CD4-positive, alpha-beta T cell treated with Interleukin-15 for 4 hours (primary cell): ENCODE measurements around the gene TMPRSS2.
"Not testable (repeated sequence)": the region's sequence is repeated elsewhere in the genome, so short reads cannot be mapped to it uniquely, and the experiment has no call there.

Experiments
- DNase-seq: peaks from one replicate; pipeline ENCODE4 v3.0.0-alpha.2; 2020; ENCODE audit warnings: low spot score

Gene TMPRSS2

DNA sequence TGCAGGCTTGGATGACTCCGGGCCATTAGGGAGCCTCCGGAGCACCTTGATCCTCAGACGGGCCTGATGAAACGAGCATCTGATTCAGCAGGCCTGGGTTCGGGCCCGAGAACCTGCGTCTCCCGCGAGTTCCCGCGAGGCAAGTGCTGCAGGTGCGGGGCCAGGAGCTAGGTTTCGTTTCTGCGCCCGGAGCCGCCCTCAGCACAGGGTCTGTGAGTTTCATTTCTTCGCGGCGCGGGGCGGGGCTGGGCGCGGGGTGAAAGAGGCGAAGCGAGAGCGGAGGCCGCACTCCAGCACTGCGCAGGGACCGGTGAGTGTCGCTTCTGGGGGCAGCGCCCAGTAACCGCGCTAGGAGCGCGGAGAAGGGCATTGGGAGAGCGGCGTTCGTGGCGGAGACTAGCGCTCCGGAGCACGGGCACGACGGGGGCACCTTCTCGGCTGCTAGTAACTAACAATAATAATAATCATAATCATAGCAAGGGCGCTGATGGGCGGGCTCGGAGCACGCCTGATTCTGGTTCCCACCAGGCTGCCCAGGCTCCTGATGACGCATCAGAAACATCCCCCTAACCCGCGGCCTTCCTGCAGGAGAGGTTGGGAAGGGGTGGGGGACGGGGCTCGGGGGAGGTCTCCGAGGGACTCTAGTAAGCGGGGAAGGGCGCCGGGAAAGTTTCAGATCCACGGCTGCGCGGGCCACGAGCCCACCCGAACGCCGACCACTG, 81.8 kb downstream of the TMPRSS2 start, which contains the start of gene MX1:
Gene MX1 (plus strand): TSS at position 286 of the 722 bp plus-strand sequence. CDS start 5,832 bp downstream, outside the sequence.
- peak; percentile 89 for DNase-seq

GRCh38 chr21:41425588-41425953, 82.4 kb downstream of the TMPRSS2 start:
- no peak for DNase-seq

- DNase-seq = not testable (repeated sequence)
Observed at GRCh38 chr21:41423305-41423636, 84.7 kb downstream of the TMPRSS2 start.

DNA sequence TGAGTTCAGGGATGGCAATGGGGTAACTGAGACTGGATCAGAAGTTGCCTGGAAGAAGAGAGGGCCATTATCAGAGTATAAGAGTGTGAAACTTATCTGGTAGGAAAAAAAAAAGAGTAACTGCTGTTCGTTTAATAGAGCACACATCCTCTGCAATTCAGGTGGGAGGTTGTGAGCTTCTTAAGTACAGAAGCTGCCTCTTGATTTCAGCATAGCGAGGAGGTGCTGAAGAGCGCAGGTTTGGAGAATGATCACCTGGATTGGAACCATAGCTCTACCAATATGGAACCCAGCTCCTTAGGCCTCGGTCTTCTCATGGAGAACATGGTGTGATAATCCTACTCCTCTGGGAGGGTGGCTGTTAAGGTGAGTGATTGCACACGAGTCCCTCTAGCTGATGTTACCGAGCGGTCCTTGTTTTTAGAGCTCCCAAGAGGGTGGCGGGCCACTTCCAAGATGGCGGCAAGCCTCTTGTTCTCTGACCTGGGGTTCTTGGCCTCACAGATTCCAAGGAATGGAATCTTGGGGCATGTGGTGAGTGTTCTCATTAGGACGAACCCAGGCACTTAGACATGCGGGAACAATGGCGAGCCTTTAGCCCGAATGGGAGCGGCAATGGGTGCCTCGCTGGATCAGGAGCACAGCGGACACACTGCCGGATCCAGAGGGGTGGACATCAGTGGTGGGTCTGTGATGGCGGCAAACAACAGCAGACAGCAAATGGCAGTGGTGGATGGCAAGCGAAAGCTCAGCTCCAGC, 85.2 kb downstream of the TMPRSS2 start:
- no peak for DNase-seq

GRCh38 chr21:41420998-41421397, 87.0 kb downstream of the TMPRSS2 start:
- not testable (repeated sequence) for DNase-seq

DNA sequence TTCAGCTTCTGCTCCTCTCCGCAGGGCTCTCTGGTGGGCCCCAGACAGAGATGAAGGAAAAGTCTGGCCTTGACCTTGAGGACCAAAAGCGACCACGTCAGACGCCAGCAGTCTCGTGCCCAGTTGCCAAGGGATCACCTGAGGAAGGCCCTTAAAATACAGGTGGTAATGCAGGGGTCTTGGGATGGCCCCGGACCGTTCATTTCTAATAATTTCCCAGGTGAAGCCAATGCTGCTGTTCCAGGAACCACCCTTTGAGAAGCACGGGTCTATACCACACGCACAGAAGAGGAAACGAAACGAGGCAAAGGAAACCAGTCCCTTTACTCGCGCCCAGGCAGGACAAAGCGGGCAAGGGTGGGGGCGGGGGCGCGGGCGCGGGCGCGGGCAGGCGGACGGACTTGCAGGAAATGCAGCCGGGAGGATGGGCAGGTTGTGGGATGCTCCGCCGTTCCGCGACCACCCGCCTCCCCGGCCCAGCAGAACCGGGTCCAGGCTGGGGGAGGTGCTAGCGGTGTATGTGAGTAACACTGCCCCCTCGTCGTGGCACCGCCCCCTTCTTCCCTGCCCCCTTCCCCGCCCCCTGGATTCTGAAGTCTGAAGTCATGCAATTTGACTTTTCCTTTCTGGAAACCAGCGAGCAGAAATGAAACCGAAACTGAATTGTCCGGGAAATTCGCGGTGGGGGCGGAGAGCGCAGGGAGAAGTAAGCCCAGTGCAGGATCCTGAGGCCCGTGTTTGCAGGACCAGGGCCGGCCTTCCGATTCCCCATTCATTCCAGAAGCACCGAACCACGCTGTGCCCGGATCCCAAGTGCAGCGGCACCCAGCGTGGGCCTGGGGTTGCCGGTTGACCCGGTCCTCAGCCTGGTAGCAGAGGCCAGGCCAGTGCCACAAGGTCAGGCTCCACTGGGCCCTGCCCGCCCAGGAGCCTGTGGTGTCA, 87.8 kb downstream of the TMPRSS2 start:
- peak; percentile 48 for DNase-seq

GRCh38 chr21:41418956-41419680, 88.8 kb downstream of the TMPRSS2 start:
- no peak for DNase-seq

DNA sequence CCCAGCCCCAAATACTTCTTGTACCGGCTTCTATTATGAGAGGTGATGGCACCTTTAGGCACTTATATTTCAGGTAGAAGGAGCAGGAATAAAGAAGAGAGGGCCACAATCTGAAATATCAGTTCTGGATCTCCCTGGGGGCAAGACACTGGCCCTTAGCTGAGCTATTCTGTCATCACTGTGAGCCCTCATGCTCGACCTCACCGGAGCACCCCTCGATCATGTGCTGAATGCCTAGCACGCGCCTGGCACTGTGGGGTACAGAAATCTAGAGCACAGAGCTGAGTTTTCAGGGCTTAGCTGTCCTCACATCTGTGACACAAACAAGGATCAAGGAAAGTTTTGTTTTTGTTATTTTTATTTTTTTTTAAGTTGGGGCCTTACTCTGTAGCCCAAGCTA, 89.6 kb downstream of the TMPRSS2 start:
- no peak for DNase-seq

- not testable (repeated sequence) for DNase-seq
Observed at GRCh38 chr21:41417505-41417904, 90.5 kb downstream of the TMPRSS2 start.
